Caco-2 (cell line): Measurements from ENCODE around the gene PADI4. TPM values are rescaled to one million over a fixed set of nuclear protein-coding genes. Genes with fewer than 3 reads are reported as not detected.

Experiments used
- BruUV-seq: library from RNA; stranded (reverse); fragments of 400-500 nt; replicated peaks from 2 replicates; lab custom pipeline; 2021; lab: Mats Ljungman, UMichigan
- CTCF ChIA-PET: fragments of 300-600 bp; sonication (Branson Sonifier 250); formaldehyde crosslinking; loops from one replicate; lab custom pipeline; 2022; ENCODE audit warnings: antibody characterized with exemption; lab: Charles Lee
- POLR2A ChIA-PET: fragments of 300-600 bp; sonication (Branson Sonifier 250); formaldehyde crosslinking; loops from one replicate; lab custom pipeline; 2022; ENCODE audit warnings: antibody characterized with exemption; lab: Charles Lee
- DNase-seq, 2 experiments: peaks; one replicate each; pipeline versions ENCODE4 v3.0.0 to v3.0.0-alpha.2; 2020 to 2022
- H3K27me3 ChIP-seq: replicated peaks from 2 replicates; pipeline ENCODE4 v1.6.0; 2011; ENCODE audit warnings: low read length; ENCODE audit not compliant: control insufficient read depth, insufficient read depth
- H3K36me3 ChIP-seq: 2 replicates; pipeline ENCODE4 v1.5.1; 2011; ENCODE audit warnings: low read length; ENCODE audit not compliant: control insufficient read depth, insufficient read depth
- H3K4me1 ChIP-seq: fragments of 250-450 bp; sonication (Bioruptor Pico); 2 replicates; pipeline ENCODE4 v1.5.1; 2020; ENCODE audit warnings: mild to moderate bottlenecking
- H3K4me3 ChIP-seq: 2 replicates; pipeline ENCODE4 v1.5.1; 2011; ENCODE audit warnings: low read depth, mild to moderate bottlenecking, control low read depth, low read length
- H3K9me3 ChIP-seq: fragments of 250-450 bp; sonication (Bioruptor Pico); 2 replicates; pipeline ENCODE4 v1.5.1; 2020; ENCODE audit warnings: mild to moderate bottlenecking, moderate library complexity
- H3K27ac Mint-ChIP-seq: one replicate; pipeline ENCODE4 v1.8.0; 2022; ENCODE audit warnings: mixed read lengths; ENCODE audit not compliant: unreplicated experiment
- H3K27me3 Mint-ChIP-seq: one replicate; pipeline ENCODE4 v1.8.0; 2022; ENCODE audit warnings: mixed read lengths; ENCODE audit not compliant: insufficient read depth, unreplicated experiment
- H3K36me3 Mint-ChIP-seq: one replicate; pipeline ENCODE4 v1.8.0; 2022; ENCODE audit warnings: mild to moderate bottlenecking, mixed read lengths; ENCODE audit not compliant: insufficient read depth, unreplicated experiment
- H3K4me1 Mint-ChIP-seq: one replicate; pipeline ENCODE4 v1.8.0; 2022; ENCODE audit warnings: low read depth, mixed read lengths; ENCODE audit not compliant: unreplicated experiment
- H3K4me3 Mint-ChIP-seq: one replicate; pipeline ENCODE4 v1.8.0; 2022; ENCODE audit warnings: mild to moderate bottlenecking, moderate library complexity, mixed read lengths; ENCODE audit not compliant: unreplicated experiment
- H3K9me3 Mint-ChIP-seq: one replicate; pipeline ENCODE4 v1.8.0; 2022; ENCODE audit warnings: mixed read lengths; ENCODE audit not compliant: unreplicated experiment
- CTCF ChIP-seq, 2 experiments: fragments of 200-600 bp in 1 of 2; IDR thresholded peaks; 1 replicate in 1 of 2; 2 replicates in 1 of 2; pipeline versions ENCODE4 v1.5.1 to v1.8.0; 2011 to 2022; ENCODE audit warnings: antibody characterized with exemption in 1 of 2, control low read depth in 1 of 2, inconsistent platforms in 1 of 2, low read depth in 1 of 2, low read length in 1 of 2, mild to moderate bottlenecking in 1 of 2, moderate library complexity in 1 of 2; ENCODE audit not compliant: insufficient read depth in 1 of 2, severe bottlenecking in 1 of 2, unreplicated experiment in 1 of 2
- intact Hi-C: fragments of 100-400 bp; cut with micrococcal nuclease; formaldehyde crosslinking; loops from one replicate; pipeline ENCODE4 v1.10.0; 2022; ENCODE audit not compliant: unreplicated experiment
- total RNA-seq: library from RNA; stranded (reverse); gene quantifications from 2 replicates; pipeline ENCODE4 v1.2.3, GENCODE V29; 2022

The PADI4 gene
- total RNA-seq, 1 experiment from 2014 or later = not detected

- no peaks in the 10 kb centered on the region for H3K36me3 ChIP-seq
- H3K9me3 Mint-ChIP-seq = no peaks in the 10 kb centered on the region
- H3K4me1 Mint-ChIP-seq = no peaks in the 10 kb centered on the region
- ChIA-PET POLR2A (no interaction called here), CTCF (no interaction called here)
- H3K4me3 Mint-ChIP-seq = no peak overlapping the region
- TF ChIP-seq CTCF (IDR thresholded peaks at IDR 0.05; ENCODE audit: insufficient read depth in 1 of 2, low read depth in 1 of 2, low read length in 1 of 2, severe bottlenecking in 1 of 2, unreplicated experiment in 1 of 2) = no peak
- H3K36me3 Mint-ChIP-seq = no peaks in the 10 kb centered on the region
- no peak for DNase-seq
- H3K4me1 ChIP-seq = no peaks in the 10 kb centered on the region
- peaks cover 11% of the 10 kb centered on the region for H3K27me3 Mint-ChIP-seq
- BruUV-seq = no TSS peak
- no peak overlapping the region for H3K4me3 ChIP-seq
- intact Hi-C loops = no loop called here
- no peaks in the 10 kb centered on the region for H3K27me3 ChIP-seq
- no peaks in the 10 kb centered on the region for H3K9me3 ChIP-seq
- no peak overlapping the region for H3K27ac Mint-ChIP-seq
Observed at GRCh38 chr1:17352419-17352909, 44.5 kb downstream of the PADI4 start.

- Mint-ChIP-seq H3K9me3 (no peaks in the 10 kb centered on the region), H3K4me1 (no peaks in the 10 kb centered on the region), H3K27ac (no peak overlapping the region), H3K4me3 (no peak overlapping the region), H3K27me3 (peaks cover 11% of the 10 kb centered on the region), H3K36me3 (no peaks in the 10 kb centered on the region)
- TF ChIP-seq CTCF (IDR thresholded peaks at IDR 0.05; ENCODE audit: insufficient read depth in 1 of 2, low read depth in 1 of 2, low read length in 1 of 2, severe bottlenecking in 1 of 2, unreplicated experiment in 1 of 2) = no peak
- no peaks in the 10 kb centered on the region for H3K9me3 ChIP-seq
- no peaks in the 10 kb centered on the region for H3K4me1 ChIP-seq
- intact Hi-C loops = no loop called here
- POLR2A ChIA-PET = no interaction called here
- H3K4me3 ChIP-seq = no peak overlapping the region
- BruUV-seq = no TSS peak
- no peaks in the 10 kb centered on the region for H3K36me3 ChIP-seq
- no peak for DNase-seq
- no peaks in the 10 kb centered on the region for H3K27me3 ChIP-seq
- CTCF ChIA-PET = interaction anchor here (0.5 kb wide), 1 partner anchor 409 kb away, joined by 3 read pairs; no protein-coding TSS in a partner anchor
Observed at GRCh38 chr1:17355898-17356297, 47.9 kb downstream of the PADI4 start.

GRCh38 chr1:17356387-17357026, 48.5 kb downstream of the PADI4 start:
- Mint-ChIP-seq H3K4me1 (no peaks in the 10 kb centered on the region), H3K27ac (no peak overlapping the region), H3K36me3 (no peaks in the 10 kb centered on the region), H3K4me3 (no peak overlapping the region), H3K27me3 (peaks cover 9% of the 10 kb centered on the region), H3K9me3 (no peaks in the 10 kb centered on the region)
- no peaks in the 10 kb centered on the region for H3K9me3 ChIP-seq
- no peaks in the 10 kb centered on the region for H3K36me3 ChIP-seq
- ChIA-PET CTCF (interaction anchor here (0.5 kb wide), 1 partner anchor 410 kb away, joined by 3 read pairs; no protein-coding TSS in a partner anchor), POLR2A (no interaction called here)
- BruUV-seq = no TSS peak
- no peak for TF ChIP-seq CTCF (IDR thresholded peaks at IDR 0.05; ENCODE audit: insufficient read depth in 1 of 2, low read depth in 1 of 2, low read length in 1 of 2, severe bottlenecking in 1 of 2, unreplicated experiment in 1 of 2)
- intact Hi-C loops = no loop called here
- H3K4me1 ChIP-seq = no peaks in the 10 kb centered on the region
- no peak for DNase-seq
- no peaks in the 10 kb centered on the region for H3K27me3 ChIP-seq
- no peak overlapping the region for H3K4me3 ChIP-seq
